ENCODE measurements around the gene OSTC. TPM values are rescaled to one million over a fixed set of nuclear protein-coding genes. Genes with fewer than 3 reads are reported as not detected.
A peak's percentile ranks its signal among the peaks of the same experiment; 100 is the strongest.

Gene OSTC
- total and polyA plus RNA-seq, 2 of the 13 experiments (the other 11 are each of a cell fraction or from before 2014, with no cell fraction given) = 208 to 380 TPM

DNA sequence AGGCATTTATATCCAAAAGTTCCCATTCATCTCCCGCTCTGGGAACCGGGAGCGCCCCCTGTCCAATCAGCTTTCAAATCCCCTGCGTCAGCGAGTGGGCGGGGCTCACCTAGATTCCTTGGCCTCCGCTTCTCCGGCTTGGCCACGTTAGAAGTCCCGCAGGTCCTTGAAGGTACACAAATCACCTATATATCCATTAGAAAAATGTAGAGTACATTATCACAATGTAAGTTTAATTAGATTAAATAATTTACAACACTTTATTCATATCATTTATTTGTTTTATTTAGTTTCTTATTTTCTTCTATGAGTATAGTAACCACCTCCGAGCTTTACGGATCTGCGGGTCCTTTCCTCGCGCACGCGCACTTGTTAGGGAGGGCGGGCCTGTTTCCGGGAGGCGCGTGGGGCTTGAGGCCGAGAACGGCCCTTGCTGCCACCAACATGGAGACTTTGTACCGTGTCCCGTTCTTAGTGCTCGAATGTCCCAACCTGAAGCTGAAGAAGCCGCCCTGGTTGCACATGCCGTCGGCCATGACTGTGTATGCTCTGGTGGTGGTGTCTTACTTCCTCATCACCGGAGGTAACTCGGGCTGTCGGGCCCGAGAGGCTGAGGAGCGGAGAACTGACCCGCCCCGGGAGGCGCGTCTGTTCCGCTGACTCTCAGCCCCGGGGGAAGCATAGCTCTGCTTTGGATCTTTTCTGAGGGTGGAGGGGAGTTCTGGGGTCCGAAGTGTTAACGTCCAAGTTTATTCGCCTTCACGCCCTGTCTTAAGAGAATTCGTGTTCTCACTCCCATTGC is at the start of gene OSTC (continued):
- TF ChIP-seq RXRA (CRISPR knock-in tag; IDR thresholded peaks at IDR 0.05) = peak; percentile 33; the same call in 1 of the 2 replicates
- no peak for TF ChIP-seq KAT2B (IDR thresholded peaks at IDR 0.05; ENCODE audit: borderline replicate concordance, low read depth, low read length)
- no peak for TF ChIP-seq ZNF468 (CRISPR knock-in tag; IDR thresholded peaks at IDR 0.05)
- TF ChIP-seq BHLHE40 (IDR thresholded peaks at IDR 0.05; ENCODE audit: low read length) = no peak
- TF ChIP-seq GABPB1 (CRISPR knock-in tag; IDR thresholded peaks at IDR 0.05) = peak; percentile 92
- TF ChIP-seq, protein P1, sequence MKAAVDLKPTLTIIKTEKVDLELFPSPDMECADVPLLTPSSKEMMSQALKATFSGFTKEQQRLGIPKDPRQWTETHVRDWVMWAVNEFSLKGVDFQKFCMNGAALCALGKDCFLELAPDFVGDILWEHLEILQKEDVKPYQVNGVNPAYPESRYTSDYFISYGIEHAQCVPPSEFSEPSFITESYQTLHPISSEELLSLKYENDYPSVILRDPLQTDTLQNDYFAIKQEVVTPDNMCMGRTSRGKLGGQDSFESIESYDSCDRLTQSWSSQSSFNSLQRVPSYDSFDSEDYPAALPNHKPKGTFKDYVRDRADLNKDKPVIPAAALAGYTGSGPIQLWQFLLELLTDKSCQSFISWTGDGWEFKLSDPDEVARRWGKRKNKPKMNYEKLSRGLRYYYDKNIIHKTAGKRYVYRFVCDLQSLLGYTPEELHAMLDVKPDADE (CRISPR knock-in tag; IDR thresholded peaks at IDR 0.05) = no peak
- TF ChIP-seq RNF2 (conservative IDR thresholded peaks at IDR 0.05; ENCODE audit: low read depth) = 0 out of 2 replicates have a peak, but pooled peaks have one; percentile 55
- 0 out of 2 replicates have a peak, but pooled peaks have one; percentile 59 for TF ChIP-seq ZNF138 (CRISPR knock-in tag; IDR thresholded peaks at IDR 0.05; ENCODE audit: low read depth)
- peak; percentile 71; the same call in 1 of the 2 replicates for TF ChIP-seq ZSCAN12 (CRISPR knock-in tag; IDR thresholded peaks at IDR 0.05)
- TF ChIP-seq GABPA (IDR thresholded peaks at IDR 0.05; ENCODE audit: low read depth, low read length) = peak; percentile 31; the same call in 1 of the 2 replicates
- TF ChIP-seq GABPA (CRISPR knock-in tag; IDR thresholded peaks at IDR 0.05; ENCODE audit: low read depth) = peak; percentile 84
- TF ChIP-seq RXRB (CRISPR knock-in tag; IDR thresholded peaks at IDR 0.05; ENCODE audit: borderline replicate concordance) = peak; percentile 40; the same call in 1 of the 2 replicates
- TF ChIP-seq RBM22 (optimal IDR thresholded peaks at IDR 0.05; ENCODE audit: low read length) = no peak
- no peak for TF ChIP-seq JUNB (CRISPR knock-in tag; IDR thresholded peaks at IDR 0.05; ENCODE audit: borderline replicate concordance)
- TF ChIP-seq ZNF619 (CRISPR knock-in tag; IDR thresholded peaks at IDR 0.05) = no peak
- no peak for TF ChIP-seq HHEX (CRISPR knock-in tag; IDR thresholded peaks at IDR 0.05)
- TF ChIP-seq NFE2 (CRISPR knock-in tag; IDR thresholded peaks at IDR 0.05) = no peak
- no peak for TF ChIP-seq ZNF569 (CRISPR knock-in tag; IDR thresholded peaks at IDR 0.05; ENCODE audit: borderline replicate concordance)
- TF ChIP-seq REL (CRISPR knock-in tag; conservative IDR thresholded peaks at IDR 0.05) = no peak
- peak; percentile 72; the same call in 1 of the 2 replicates for TF ChIP-seq ZNF766 (CRISPR knock-in tag; IDR thresholded peaks at IDR 0.05; ENCODE audit: borderline replicate concordance)
- no peak for TF ChIP-seq CEBPB (IDR thresholded peaks at IDR 0.05; ENCODE audit: borderline replicate concordance, low read depth, low read length)
- TF ChIP-seq, protein P2, sequence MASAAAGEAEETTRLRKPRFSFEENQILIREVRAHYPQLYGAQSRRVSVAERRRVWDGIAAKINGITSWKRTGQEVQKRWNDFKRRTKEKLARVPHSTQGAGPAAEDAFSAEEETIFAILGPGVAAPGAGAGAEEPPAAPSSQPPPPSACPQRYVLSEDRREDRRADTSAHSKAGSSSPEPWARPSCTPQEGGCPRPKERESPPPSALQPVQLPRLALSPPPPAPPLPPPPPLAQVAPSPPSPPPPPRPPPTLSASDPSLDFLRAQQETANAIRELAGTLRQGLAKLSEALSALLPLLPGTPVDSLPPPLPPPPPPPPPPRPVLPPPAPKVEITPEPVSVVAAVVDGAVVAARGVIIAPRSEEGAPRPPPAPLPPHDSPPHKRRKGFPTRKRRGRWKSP (CRISPR knock-in tag; IDR thresholded peaks at IDR 0.05) = 0 out of 2 replicates have a peak, but pooled peaks have one; percentile 23
- TF ChIP-seq, protein P3, sequence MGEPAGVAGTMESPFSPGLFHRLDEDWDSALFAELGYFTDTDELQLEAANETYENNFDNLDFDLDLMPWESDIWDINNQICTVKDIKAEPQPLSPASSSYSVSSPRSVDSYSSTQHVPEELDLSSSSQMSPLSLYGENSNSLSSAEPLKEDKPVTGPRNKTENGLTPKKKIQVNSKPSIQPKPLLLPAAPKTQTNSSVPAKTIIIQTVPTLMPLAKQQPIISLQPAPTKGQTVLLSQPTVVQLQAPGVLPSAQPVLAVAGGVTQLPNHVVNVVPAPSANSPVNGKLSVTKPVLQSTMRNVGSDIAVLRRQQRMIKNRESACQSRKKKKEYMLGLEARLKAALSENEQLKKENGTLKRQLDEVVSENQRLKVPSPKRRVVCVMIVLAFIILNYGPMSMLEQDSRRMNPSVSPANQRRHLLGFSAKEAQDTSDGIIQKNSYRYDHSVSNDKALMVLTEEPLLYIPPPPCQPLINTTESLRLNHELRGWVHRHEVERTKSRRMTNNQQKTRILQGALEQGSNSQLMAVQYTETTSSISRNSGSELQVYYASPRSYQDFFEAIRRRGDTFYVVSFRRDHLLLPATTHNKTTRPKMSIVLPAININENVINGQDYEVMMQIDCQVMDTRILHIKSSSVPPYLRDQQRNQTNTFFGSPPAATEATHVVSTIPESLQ (CRISPR knock-in tag; conservative IDR thresholded peaks at IDR 0.05) = no peak
- no peak for TF ChIP-seq ELF4 (CRISPR knock-in tag; IDR thresholded peaks at IDR 0.05; ENCODE audit: borderline replicate concordance)
- TF ChIP-seq, protein P4, sequence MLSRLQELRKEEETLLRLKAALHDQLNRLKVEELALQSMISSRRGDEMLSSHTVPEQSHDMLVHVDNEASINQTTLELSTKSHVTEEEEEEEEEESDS (CRISPR knock-in tag; IDR thresholded peaks at IDR 0.05; ENCODE audit: borderline replicate concordance) = no peak
- TF ChIP-seq FOSL1 (CRISPR knock-in tag; IDR thresholded peaks at IDR 0.05; ENCODE audit: borderline replicate concordance) = no peak

Measured in HepG2 (cell line).